SK-N-SH (cell line): ENCODE results near the gene PRDM5.

ENCODE experiments used
- MAX ChIP-seq: IDR thresholded peaks from 2 replicates; pipeline ENCODE4 v1.4.0; 2012; ENCODE audit warnings: low read depth
- PBX3 ChIP-seq: IDR thresholded peaks from 2 replicates; pipeline ENCODE4; 2012
- TF ChIP-seq, protein P1 (sequence below): fragments of 200-600 bp; sonication (generic); IDR thresholded peaks from 2 replicates; pipeline ENCODE4 v1.6.1; 2017; ENCODE audit warnings: antibody characterized with exemption, mild to moderate bottlenecking, moderate library complexity

GRCh38 chr4:120881846-120882245 lies 40.7 kb downstream of the PRDM5 start:
- TF ChIP-seq MAX (no peak), PBX3 (no peak)
- TF ChIP-seq, protein P1, sequence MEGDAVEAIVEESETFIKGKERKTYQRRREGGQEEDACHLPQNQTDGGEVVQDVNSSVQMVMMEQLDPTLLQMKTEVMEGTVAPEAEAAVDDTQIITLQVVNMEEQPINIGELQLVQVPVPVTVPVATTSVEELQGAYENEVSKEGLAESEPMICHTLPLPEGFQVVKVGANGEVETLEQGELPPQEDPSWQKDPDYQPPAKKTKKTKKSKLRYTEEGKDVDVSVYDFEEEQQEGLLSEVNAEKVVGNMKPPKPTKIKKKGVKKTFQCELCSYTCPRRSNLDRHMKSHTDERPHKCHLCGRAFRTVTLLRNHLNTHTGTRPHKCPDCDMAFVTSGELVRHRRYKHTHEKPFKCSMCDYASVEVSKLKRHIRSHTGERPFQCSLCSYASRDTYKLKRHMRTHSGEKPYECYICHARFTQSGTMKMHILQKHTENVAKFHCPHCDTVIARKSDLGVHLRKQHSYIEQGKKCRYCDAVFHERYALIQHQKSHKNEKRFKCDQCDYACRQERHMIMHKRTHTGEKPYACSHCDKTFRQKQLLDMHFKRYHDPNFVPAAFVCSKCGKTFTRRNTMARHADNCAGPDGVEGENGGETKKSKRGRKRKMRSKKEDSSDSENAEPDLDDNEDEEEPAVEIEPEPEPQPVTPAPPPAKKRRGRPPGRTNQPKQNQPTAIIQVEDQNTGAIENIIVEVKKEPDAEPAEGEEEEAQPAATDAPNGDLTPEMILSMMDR: no peak
